ENCODE results near the gene GCSH.

DNA sequence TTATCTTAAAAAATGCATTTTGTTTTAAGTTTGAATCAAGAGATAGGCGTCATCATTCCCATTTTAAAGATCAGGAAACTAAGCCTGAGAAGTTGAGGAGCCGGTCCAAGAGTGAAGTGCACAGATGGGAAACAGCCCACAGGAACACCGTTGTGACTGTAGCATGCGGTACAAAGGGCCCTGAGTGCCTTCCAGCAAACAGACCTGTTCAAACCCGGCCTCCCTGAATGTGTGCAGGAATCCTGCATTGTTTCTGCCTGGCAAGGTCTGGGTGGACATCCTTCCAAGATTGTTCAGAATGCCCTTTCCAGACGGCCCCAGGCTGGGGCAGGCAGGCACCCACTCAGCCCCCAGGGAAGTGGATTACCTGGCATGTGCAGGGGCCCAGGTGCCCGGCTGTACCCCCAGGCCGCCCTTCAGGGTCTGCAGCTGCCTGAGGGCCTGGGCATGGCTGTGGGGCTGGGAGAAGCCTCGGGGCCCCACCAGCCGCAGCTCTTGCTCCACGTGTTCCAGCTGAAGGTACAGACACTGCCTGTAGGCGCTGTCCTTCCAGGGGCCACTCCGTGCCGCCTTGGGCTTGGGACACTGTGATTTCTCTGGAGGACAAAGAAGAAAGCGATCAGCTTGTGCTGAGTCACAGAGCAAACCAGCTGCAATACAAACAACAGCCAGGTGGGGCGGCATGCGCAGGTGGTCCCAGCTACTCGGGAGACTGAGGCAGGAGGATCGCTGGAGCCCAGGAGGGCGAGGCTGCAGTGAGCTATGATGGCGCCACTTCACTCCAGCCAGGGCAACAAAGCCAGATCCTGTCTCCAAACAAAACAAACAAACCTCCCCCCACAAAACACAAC, 45.0 kb upstream of the GCSH start:
- TF ChIP-seq, protein P1, sequence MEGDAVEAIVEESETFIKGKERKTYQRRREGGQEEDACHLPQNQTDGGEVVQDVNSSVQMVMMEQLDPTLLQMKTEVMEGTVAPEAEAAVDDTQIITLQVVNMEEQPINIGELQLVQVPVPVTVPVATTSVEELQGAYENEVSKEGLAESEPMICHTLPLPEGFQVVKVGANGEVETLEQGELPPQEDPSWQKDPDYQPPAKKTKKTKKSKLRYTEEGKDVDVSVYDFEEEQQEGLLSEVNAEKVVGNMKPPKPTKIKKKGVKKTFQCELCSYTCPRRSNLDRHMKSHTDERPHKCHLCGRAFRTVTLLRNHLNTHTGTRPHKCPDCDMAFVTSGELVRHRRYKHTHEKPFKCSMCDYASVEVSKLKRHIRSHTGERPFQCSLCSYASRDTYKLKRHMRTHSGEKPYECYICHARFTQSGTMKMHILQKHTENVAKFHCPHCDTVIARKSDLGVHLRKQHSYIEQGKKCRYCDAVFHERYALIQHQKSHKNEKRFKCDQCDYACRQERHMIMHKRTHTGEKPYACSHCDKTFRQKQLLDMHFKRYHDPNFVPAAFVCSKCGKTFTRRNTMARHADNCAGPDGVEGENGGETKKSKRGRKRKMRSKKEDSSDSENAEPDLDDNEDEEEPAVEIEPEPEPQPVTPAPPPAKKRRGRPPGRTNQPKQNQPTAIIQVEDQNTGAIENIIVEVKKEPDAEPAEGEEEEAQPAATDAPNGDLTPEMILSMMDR (IDR thresholded peaks at IDR 0.05): peak in 1 of 6 experiments; percentile 15
- no peak for TF ChIP-seq POLR2A (IDR thresholded peaks at IDR 0.05)
